Measurements from ENCODE around the gene HOXA2.

The HOXA2 gene

DNA sequence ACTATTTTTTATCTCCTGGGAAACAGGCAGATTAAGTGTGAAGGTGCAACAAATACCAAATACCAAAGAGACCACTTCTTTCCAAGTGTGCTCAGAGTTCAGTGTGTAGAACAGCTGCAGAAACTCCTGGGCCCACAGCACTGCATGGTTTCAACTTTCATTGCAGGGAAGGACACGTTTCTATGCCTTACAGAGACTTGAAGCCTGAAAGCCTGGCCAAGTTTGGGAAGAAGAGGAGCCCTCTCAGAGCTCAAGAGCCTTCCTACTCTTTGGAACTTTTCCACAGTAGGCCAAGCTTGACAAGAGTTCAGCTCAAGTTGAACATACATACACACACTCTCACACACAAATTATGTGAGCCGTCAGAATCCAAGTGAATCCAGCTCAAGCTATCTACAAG lies 25.6 kb upstream of the HOXA2 start:
- no peak for FAIRE-seq
- DNase-seq (ENCODE audit: insufficient read length, low spot score) = no peak
- TF ChIP-seq SPI1 (IDR thresholded peaks at IDR 0.05; ENCODE audit: low read depth, low read length) (no peak), POLR2AphosphoS5 (IDR thresholded peaks at IDR 0.05; ENCODE audit: low read depth, low read length) (no peak), POU2F2 (IDR thresholded peaks at IDR 0.05; ENCODE audit: low read depth, low read length) (no peak), POLR2A (IDR thresholded peaks at IDR 0.05; ENCODE audit: low read depth, low read length) (no peak), TAF1 (IDR thresholded peaks at IDR 0.05; ENCODE audit: low read depth, low read length) (no peak), PAX5 (IDR thresholded peaks at IDR 0.05; ENCODE audit: insufficient read depth, low read length, severe bottlenecking) (no peak)

DNA sequence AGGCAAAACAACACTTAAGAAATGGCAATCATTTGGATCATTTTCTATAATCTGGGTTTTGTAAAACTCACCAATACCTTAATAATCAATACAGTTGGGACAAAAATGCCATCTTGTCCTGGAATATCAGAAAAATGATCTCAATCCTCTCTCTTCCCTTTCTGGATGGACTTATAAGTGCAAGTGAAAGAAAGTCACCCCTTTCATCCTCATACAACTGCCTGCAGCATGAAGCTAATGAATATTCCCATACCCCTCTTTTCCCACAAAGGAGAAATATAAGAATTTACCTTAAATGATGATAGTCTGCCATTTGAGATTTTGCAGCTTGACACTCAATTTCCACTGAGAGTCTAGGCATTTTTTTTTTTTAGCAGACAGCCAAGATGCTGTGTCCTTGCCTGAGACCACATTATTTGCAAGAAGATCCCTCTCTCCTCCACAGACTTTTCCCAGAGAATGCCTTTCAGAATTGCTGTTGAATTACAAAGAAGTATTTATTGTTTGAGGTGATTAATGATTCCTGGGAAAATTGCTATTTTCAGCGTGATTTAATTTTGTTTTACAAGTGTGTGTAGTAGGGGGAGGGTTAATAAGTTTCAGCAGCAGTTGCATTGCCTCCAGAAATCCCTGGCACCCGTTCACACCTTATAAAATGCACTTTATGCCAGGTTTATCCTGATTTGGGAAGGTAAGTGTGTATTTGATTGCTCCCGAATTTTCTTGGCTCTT lies 24.3 kb upstream of the HOXA2 start:
- DNase-seq (ENCODE audit: insufficient read length, low spot score) = no peak
- no peak for TF ChIP-seq POLR2AphosphoS5 (IDR thresholded peaks at IDR 0.05; ENCODE audit: low read depth, low read length)
- TF ChIP-seq POLR2A (IDR thresholded peaks at IDR 0.05; ENCODE audit: low read depth, low read length) = no peak
- TF ChIP-seq PAX5 (IDR thresholded peaks at IDR 0.05; ENCODE audit: insufficient read depth, low read length, severe bottlenecking) = no peak
- TF ChIP-seq SPI1 (IDR thresholded peaks at IDR 0.05; ENCODE audit: low read depth, low read length) = no peak
- no peak for TF ChIP-seq TAF1 (IDR thresholded peaks at IDR 0.05; ENCODE audit: low read depth, low read length)
- TF ChIP-seq POU2F2 (IDR thresholded peaks at IDR 0.05; ENCODE audit: low read depth, low read length) = no peak
- FAIRE-seq = no peak

DNA sequence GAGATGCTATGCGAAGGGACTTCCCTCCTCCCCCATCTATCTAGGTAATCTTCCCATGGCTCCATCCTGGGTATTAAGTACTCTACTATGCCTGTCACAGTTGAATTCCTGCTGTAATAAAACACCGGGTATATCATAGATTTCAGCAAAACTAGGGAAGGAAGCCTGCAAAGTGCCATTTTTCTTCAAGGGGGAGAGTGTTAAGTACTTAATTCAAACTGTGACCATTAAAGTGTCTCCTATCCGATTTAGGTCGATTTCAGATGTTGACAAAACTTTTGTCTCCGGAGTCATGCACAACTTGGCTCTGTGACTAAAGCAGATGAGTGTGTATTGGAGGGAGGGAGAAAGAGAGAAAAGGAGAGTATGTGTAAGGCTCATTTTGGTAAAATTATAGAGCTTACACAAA lies 23.5 kb upstream of the HOXA2 start:
- no peak for DNase-seq (ENCODE audit: insufficient read length, low spot score)
- TF ChIP-seq SPI1 (IDR thresholded peaks at IDR 0.05; ENCODE audit: low read depth, low read length) (no peak), POLR2AphosphoS5 (IDR thresholded peaks at IDR 0.05; ENCODE audit: low read depth, low read length) (no peak), PAX5 (IDR thresholded peaks at IDR 0.05; ENCODE audit: insufficient read depth, low read length, severe bottlenecking) (no peak), POLR2A (IDR thresholded peaks at IDR 0.05; ENCODE audit: low read depth, low read length) (no peak), POU2F2 (IDR thresholded peaks at IDR 0.05; ENCODE audit: low read depth, low read length) (no peak), TAF1 (IDR thresholded peaks at IDR 0.05; ENCODE audit: low read depth, low read length) (no peak)
- no peak for FAIRE-seq

DNA sequence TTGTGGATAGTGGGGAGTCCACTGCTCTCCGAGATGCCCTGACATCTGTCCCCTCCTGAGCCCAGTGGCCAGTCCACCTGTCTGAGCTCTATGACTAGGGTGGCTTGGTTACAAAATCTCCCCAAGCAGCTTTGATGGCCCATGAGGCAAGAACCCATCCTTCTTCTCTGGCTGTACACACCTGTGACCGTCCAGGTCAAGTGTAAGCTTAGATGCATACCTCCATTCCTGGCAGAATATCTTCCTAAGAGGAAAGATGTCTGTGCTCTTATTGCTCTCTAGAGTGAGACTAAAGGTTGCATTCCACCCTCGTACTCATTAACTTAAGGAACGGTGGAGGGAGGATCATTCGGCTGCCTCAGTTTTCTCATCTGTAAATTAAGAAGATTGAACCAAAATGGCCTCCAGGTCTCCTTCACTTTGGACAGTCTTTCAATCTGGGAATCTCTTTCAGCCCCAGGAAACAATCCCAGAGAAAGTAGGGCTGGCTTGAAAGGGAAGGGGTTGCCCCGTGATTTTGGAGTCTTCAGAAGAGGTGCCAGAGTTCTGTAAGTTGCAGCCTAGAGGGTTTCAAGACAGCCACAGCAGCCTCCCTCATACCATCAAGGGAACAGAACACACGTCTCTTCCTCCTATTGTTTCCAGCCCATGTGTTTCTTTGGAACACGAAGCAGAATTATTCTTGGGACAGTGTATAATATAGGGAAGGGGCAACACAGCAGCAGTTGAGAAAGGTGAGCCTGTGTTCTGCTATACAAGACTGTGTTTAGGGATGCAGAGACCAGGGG lies 22.6 kb upstream of the HOXA2 start:
- DNase-seq (ENCODE audit: insufficient read length, low spot score) (no peak), FAIRE-seq (no peak)
- TF ChIP-seq POU2F2 (IDR thresholded peaks at IDR 0.05; ENCODE audit: low read depth, low read length) (no peak), TAF1 (IDR thresholded peaks at IDR 0.05; ENCODE audit: low read depth, low read length) (no peak), PAX5 (IDR thresholded peaks at IDR 0.05; ENCODE audit: insufficient read depth, low read length, severe bottlenecking) (no peak), POLR2A (IDR thresholded peaks at IDR 0.05; ENCODE audit: low read depth, low read length) (no peak), SPI1 (IDR thresholded peaks at IDR 0.05; ENCODE audit: low read depth, low read length) (no peak), POLR2AphosphoS5 (IDR thresholded peaks at IDR 0.05; ENCODE audit: low read depth, low read length) (no peak)

DNA sequence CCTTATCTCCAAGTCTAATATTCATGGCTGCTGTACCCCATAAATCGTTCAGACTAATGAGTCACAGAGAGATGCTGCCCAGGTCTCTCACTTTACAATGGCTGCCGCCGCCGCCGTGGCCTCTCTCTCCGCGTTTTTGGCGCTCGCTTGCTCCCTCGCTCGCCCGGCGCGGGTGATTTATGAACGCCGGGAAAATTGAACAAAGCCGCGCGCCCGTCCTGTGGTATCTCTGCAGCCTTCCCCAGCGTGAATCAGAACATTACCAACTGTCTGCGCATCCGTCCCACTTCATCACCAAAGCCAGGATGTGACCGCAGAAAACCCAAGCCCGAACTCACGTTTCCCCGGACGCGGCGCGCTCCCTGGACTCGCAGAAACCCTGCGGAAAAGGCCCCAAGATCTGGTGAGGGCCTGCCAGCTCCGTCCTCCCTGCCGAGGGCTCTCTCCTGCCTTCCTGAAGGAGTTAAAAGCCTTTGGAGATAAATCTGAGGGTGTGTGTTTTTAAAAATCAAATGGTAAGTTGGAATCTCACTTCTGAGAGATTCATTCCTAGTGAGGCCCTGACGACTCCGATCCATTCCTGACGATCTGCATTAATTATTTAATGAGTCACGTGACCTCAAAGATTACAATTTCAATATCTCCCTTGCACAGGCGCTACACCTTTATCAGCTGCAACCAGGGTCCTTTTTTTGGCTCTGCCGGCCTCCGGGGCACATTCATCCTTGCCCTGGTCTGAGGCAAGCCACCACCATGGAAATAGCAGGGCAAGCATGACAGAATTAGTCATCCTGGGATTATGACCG lies 21.8 kb upstream of the HOXA2 start:
- FAIRE-seq (no peak), DNase-seq (ENCODE audit: insufficient read length, low spot score) (no peak)
- no peak for TF ChIP-seq POU2F2 (IDR thresholded peaks at IDR 0.05; ENCODE audit: low read depth, low read length)
- TF ChIP-seq TAF1 (IDR thresholded peaks at IDR 0.05; ENCODE audit: low read depth, low read length) = no peak
- no peak for TF ChIP-seq PAX5 (IDR thresholded peaks at IDR 0.05; ENCODE audit: insufficient read depth, low read length, severe bottlenecking)
- TF ChIP-seq POLR2A (IDR thresholded peaks at IDR 0.05; ENCODE audit: low read depth, low read length) = no peak
- no peak for TF ChIP-seq SPI1 (IDR thresholded peaks at IDR 0.05; ENCODE audit: low read depth, low read length)
- TF ChIP-seq POLR2AphosphoS5 (IDR thresholded peaks at IDR 0.05; ENCODE audit: low read depth, low read length) = no peak

DNA sequence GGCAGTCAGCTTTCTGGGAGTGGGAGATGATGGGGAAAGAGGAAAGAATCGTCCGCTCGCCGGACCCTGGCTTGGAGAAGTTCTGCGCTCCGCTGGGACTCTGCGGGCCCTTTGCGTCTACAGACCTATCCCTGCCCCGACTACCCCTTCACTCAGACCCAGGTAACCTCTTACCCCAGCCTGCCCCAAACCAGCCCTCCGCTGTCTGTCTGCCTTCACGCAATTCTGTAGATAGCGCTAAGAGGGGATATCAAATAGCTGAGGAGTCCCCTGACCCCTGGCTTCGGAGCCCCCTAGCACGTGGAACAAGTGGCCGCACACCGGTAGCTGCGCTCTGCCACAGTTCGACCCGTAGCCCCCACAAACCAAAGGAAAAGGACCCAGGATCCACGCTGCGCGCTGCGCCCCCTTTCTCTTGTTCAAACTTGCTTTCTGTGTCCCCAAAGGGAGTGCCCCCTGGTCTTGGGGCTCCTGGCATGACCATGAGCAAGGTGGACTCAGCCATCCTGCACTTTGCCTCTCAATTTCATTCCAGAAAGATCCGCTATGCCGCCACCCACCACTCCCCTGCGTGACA lies 21.1 kb upstream of the HOXA2 start:
- no peak for DNase-seq (ENCODE audit: insufficient read length, low spot score)
- TF ChIP-seq PAX5 (IDR thresholded peaks at IDR 0.05; ENCODE audit: insufficient read depth, low read length, severe bottlenecking) (no peak), POLR2AphosphoS5 (IDR thresholded peaks at IDR 0.05; ENCODE audit: low read depth, low read length) (no peak), POU2F2 (IDR thresholded peaks at IDR 0.05; ENCODE audit: low read depth, low read length) (no peak), SPI1 (IDR thresholded peaks at IDR 0.05; ENCODE audit: low read depth, low read length) (no peak), TAF1 (IDR thresholded peaks at IDR 0.05; ENCODE audit: low read depth, low read length) (no peak)

DNA sequence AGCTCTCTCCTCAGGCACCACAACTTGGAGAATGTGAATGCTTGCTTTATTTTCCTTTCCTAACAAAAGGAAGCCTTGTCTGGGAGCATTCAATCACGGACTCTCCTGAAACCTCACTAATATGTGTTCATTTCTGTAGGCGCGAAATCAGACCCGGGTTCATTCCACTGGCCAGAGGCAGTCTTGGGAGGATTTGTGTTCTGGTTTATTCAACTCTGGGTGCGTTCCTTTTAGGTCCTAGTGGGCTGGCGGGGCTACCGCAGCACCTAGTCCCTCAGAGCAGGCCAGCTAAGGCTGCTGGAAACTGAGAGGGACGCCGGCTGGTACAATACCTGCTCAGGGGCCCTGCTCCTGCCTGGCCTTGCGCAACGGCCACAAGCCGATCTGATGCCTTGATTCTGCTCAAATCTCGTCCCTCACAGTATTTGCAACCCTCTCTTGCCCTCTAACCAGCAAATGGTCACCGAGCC lies 20.6 kb upstream of the HOXA2 start:
- DNase-seq (ENCODE audit: insufficient read length, low spot score) = no peak
- no peak for TF ChIP-seq TAF1 (IDR thresholded peaks at IDR 0.05; ENCODE audit: low read depth, low read length)
- no peak for TF ChIP-seq POU2F2 (IDR thresholded peaks at IDR 0.05; ENCODE audit: low read depth, low read length)
- no peak for TF ChIP-seq SPI1 (IDR thresholded peaks at IDR 0.05; ENCODE audit: low read depth, low read length)
- TF ChIP-seq POLR2A (IDR thresholded peaks at IDR 0.05; ENCODE audit: low read depth, low read length) = no peak
- no peak for TF ChIP-seq PAX5 (IDR thresholded peaks at IDR 0.05; ENCODE audit: insufficient read depth, low read length, severe bottlenecking)
- no peak for TF ChIP-seq POLR2AphosphoS5 (IDR thresholded peaks at IDR 0.05; ENCODE audit: low read depth, low read length)
- no peak for FAIRE-seq

More for the DNA sequence above, 21.1 kb upstream of the HOXA2 start:
- no peak for FAIRE-seq

DNA sequence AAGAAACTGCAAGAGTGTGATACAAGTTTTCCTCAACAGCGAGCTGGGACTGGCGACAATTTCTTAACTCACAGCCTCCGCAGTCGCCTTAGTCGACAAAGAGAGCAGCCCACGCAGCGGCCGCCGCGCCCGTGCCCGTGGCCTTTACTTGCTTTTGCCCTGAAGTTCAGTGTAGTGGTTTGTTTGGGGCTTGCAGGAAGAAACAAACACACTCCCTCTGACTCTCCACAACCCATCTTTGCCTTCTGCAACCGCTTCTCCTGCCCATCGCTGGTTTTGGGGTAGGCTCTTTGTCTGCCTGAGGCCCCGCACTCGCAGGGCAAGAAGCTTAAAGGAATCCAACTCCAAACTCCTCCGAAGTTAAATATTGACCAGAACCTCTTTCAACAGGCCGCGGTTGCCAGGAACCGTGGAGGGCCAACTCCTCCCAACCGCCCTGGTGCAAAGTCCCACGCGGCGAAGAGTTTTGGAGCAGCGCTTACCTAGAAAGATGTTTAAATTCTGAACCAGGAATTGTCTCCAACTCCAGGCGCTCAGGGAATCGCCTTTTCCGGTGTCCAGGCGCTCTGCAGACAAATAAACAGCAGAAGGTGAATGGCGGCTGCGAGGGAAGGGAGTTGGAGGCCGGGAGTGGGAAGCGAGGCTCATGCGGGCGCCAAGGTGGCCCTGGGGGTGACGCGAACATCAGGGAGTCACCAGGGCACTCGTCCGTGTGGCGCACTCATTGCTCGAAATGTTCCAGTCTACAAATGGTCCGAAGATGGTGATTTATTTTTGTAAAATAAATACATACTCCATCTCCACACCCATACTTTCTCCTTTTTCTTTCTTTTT lies 19.8 kb upstream of the HOXA2 start:
- no peak for DNase-seq (ENCODE audit: insufficient read length, low spot score)
- no peak for FAIRE-seq
- TF ChIP-seq POU2F2 (IDR thresholded peaks at IDR 0.05; ENCODE audit: low read depth, low read length) (no peak), POLR2AphosphoS5 (IDR thresholded peaks at IDR 0.05; ENCODE audit: low read depth, low read length) (no peak), SPI1 (IDR thresholded peaks at IDR 0.05; ENCODE audit: low read depth, low read length) (no peak), PAX5 (IDR thresholded peaks at IDR 0.05; ENCODE audit: insufficient read depth, low read length, severe bottlenecking) (no peak), TAF1 (IDR thresholded peaks at IDR 0.05; ENCODE audit: low read depth, low read length) (no peak), POLR2A (IDR thresholded peaks at IDR 0.05; ENCODE audit: low read depth, low read length) (no peak)
